Measurements from ENCODE around the gene IL25. TPM values are rescaled to one million over a fixed set of nuclear protein-coding genes. Genes with fewer than 3 reads are reported as not detected.
A peak's percentile ranks its signal among the peaks of the same experiment; 100 is the strongest.

The IL25 gene
- total RNA-seq, 1 experiment from 2014 or later, result not detected

- ChIA-PET POLR2A (ENCODE audit: unreplicated experiment) (interaction anchor here (0.7 kb wide), 1 partner anchor 8 kb away, joined by 3 read pairs; no protein-coding TSS in a partner anchor), CTCF (interaction anchor here (0.6 kb wide), 3 partner anchors 58 to 160 kb away, joined by 3 to 9 read pairs (median 5); no protein-coding TSS in a partner anchor)
- H3K4me3 ChIP-seq, result no peak overlapping the region
- H3K4me2 ChIP-seq, result no peak overlapping the region
- H3K27me3 ChIP-seq (ENCODE audit: insufficient read depth, low read depth), result 0 out of 2 replicates have a peak, but pooled peaks cover 8% of the 10 kb centered on the region
- H3F3A ChIP-seq (ENCODE audit: insufficient read depth, low read depth), result peaks cover 24% of the 10 kb centered on the region; the same call in 1 of the 2 replicates
- peaks cover 10% of the 10 kb centered on the region; the same call in 1 of the 2 replicates for H3K79me2 ChIP-seq (ENCODE audit: low read depth)
- TF ChIP-seq EZH2 (IDR thresholded peaks at IDR 0.05; ENCODE audit: low read depth) (no peak), CTCF (conservative IDR thresholded peaks at IDR 0.05) (peak; percentile 77)
- no peaks in the 10 kb centered on the region for H3K9me2 ChIP-seq (ENCODE audit: insufficient read depth)
- intact Hi-C loops (cut with micrococcal nuclease; ENCODE audit: unreplicated experiment), result loop anchor here (1.0 to 5.0 kb wide), 2 partner anchors 52 to 229 kb away; partner anchors contain the start of gene THTPA
- H2AFZ ChIP-seq, result no peak overlapping the region
- no peak overlapping the region for H3K27ac ChIP-seq
- H3K36me3 ChIP-seq (ENCODE audit: low read depth), result peaks cover 12% of the 10 kb centered on the region; the same call in 1 of the 2 replicates
- peaks cover 3% of the 10 kb centered on the region; the same call in 1 of the 2 replicates for H3K4me1 ChIP-seq (replicated peaks; ENCODE audit: insufficient read depth)
- DNase-seq, result peak; percentile 35 to 36
- H3K9me3 ChIP-seq (ENCODE audit: insufficient read depth, low read depth), result no peaks in the 10 kb centered on the region
- no TSS peak for BruUV-seq (replicated peaks)
- H4K20me1 ChIP-seq (ENCODE audit: insufficient read depth), result no peaks in the 10 kb centered on the region
Observed at GRCh38 chr14:23327947-23328744, 44.5 kb upstream of the IL25 start.

- POLR2A ChIA-PET (ENCODE audit: unreplicated experiment), result no interaction called here
- Histone ChIP-seq H3F3A (ENCODE audit: insufficient read depth, low read depth) (no peaks in the 10 kb centered on the region), H2AFZ (no peak overlapping the region), H3K36me3 (ENCODE audit: low read depth) (no peaks in the 10 kb centered on the region), H3K9me3 (ENCODE audit: insufficient read depth, low read depth) (no peaks in the 10 kb centered on the region), H4K20me1 (ENCODE audit: insufficient read depth) (no peaks in the 10 kb centered on the region), H3K27me3 (ENCODE audit: insufficient read depth, low read depth) (peaks cover 45% of the 10 kb centered on the region), H3K27ac (no peak overlapping the region), H3K4me1 (replicated peaks; ENCODE audit: insufficient read depth) (no peaks in the 10 kb centered on the region), H3K4me2 (no peak overlapping the region), H3K79me2 (ENCODE audit: low read depth) (no peaks in the 10 kb centered on the region), H3K4me3 (no peak overlapping the region), H3K9me2 (ENCODE audit: insufficient read depth) (no peaks in the 10 kb centered on the region)
- BruUV-seq (replicated peaks), result no TSS peak
- DNase-seq, result no peak
- TF ChIP-seq EZH2 (IDR thresholded peaks at IDR 0.05; ENCODE audit: low read depth), result no peak
- TF ChIP-seq CTCF (conservative IDR thresholded peaks at IDR 0.05), result no peak
- CTCF ChIA-PET, result interaction anchor here (0.7 kb wide), 1 partner anchor 9 kb away, joined by 9 read pairs; no protein-coding TSS in a partner anchor
- intact Hi-C loops (cut with micrococcal nuclease; ENCODE audit: unreplicated experiment), result no loop called here
Observed at GRCh38 chr14:23335623-23336022, 37.0 kb upstream of the IL25 start.

GRCh38 chr14:23339506-23340268 lies 32.9 kb upstream of the IL25 start:
- TF ChIP-seq CTCF (conservative IDR thresholded peaks at IDR 0.05) (no peak), EZH2 (IDR thresholded peaks at IDR 0.05; ENCODE audit: low read depth) (no peak)
- Histone ChIP-seq H3K9me2 (ENCODE audit: insufficient read depth) (no peaks in the 10 kb centered on the region), H3K27ac (no peak overlapping the region), H3K79me2 (ENCODE audit: low read depth) (no peaks in the 10 kb centered on the region), H3K27me3 (ENCODE audit: insufficient read depth, low read depth) (peaks cover 34% of the 10 kb centered on the region), H2AFZ (no peak overlapping the region), H3K4me1 (replicated peaks; ENCODE audit: insufficient read depth) (no peaks in the 10 kb centered on the region), H3K9me3 (ENCODE audit: insufficient read depth, low read depth) (no peaks in the 10 kb centered on the region; the same call in 1 of the 2 replicates), H4K20me1 (ENCODE audit: insufficient read depth) (no peaks in the 10 kb centered on the region), H3K4me3 (no peak overlapping the region), H3F3A (ENCODE audit: insufficient read depth, low read depth) (no peaks in the 10 kb centered on the region), H3K36me3 (ENCODE audit: low read depth) (no peaks in the 10 kb centered on the region), H3K4me2 (no peak overlapping the region)
- intact Hi-C loops (cut with micrococcal nuclease; ENCODE audit: unreplicated experiment), result no loop called here
- ChIA-PET POLR2A (ENCODE audit: unreplicated experiment) (no interaction called here), CTCF (no interaction called here)
- no TSS peak for BruUV-seq (replicated peaks)
- DNase-seq, result no peak
